ENCODE results near the gene PIM2.

PIM2 gene

GRCh38 chrX:48918643-48919340, at the start of gene PIM2:
PIM2 (minus strand) TSS chrX:48919024; CDS start chrX:48918834, 190 bp downstream.
- peak; percentile 71 to 90 (median 78) for DNase-seq (ENCODE audit: low read depth in 3 of 3)

- DNase-seq (ENCODE audit: low read depth in 3 of 3), result no peak
These were observed 49.6 kb upstream of the PIM2 start for GRCh38 chrX:48968377-48968776.

GRCh38 chrX:48966796-48967579, 48.2 kb upstream of the PIM2 start:
- DNase-seq (ENCODE audit: low read depth in 3 of 3), result no peak

- no peak for DNase-seq (ENCODE audit: low read depth in 3 of 3)
These were observed 47.1 kb upstream of the PIM2 start for GRCh38 chrX:48965959-48966358.

GRCh38 chrX:48961585-48962091, 42.8 kb upstream of the PIM2 start:
- DNase-seq (ENCODE audit: low read depth in 3 of 3), result no peak

GRCh38 chrX:48960291-48960690, 41.5 kb upstream of the PIM2 start:
- DNase-seq (ENCODE audit: low read depth in 3 of 3), result no peak

- no peak for DNase-seq (ENCODE audit: low read depth in 3 of 3)
These were observed 39.8 kb upstream of the PIM2 start for GRCh38 chrX:48958635-48959094.

- DNase-seq (ENCODE audit: low read depth in 3 of 3), result peak; percentile 73 to 86 (median 85)
These were observed 39.2 kb upstream of the PIM2 start for GRCh38 chrX:48957827-48958634.

- DNase-seq (ENCODE audit: low read depth in 3 of 3), result peak; percentile 49 to 53 (median 52)
These were observed 38.6 kb upstream of the PIM2 start, which contains the start of gene OTUD5 for GRCh38 chrX:48957477-48957826. OTUD5 (minus strand) TSS chrX:48957607; CDS start chrX:48957570, 37 bp downstream.

- DNase-seq (ENCODE audit: low read depth in 3 of 3), result peak in 2 of 3 experiments; percentile 36 to 37
These were observed 38.0 kb upstream of the PIM2 start for GRCh38 chrX:48956728-48957414.

GRCh38 chrX:48948589-48948988, 29.8 kb upstream of the PIM2 start:
- no peak for DNase-seq (ENCODE audit: low read depth in 3 of 3)

GRCh38 chrX:48945517-48946348, 26.9 kb upstream of the PIM2 start:
- peak in 1 of 3 experiments; percentile 22 for DNase-seq (ENCODE audit: low read depth in 3 of 3)

GRCh38 chrX:48942895-48943294, 24.1 kb upstream of the PIM2 start:
- DNase-seq (ENCODE audit: low read depth in 3 of 3), result no peak

- DNase-seq (ENCODE audit: low read depth in 3 of 3), result no peak
These were observed 21.7 kb upstream of the PIM2 start for GRCh38 chrX:48940404-48940955.

GRCh38 chrX:48939524-48940228, 20.9 kb upstream of the PIM2 start:
- no peak for DNase-seq (ENCODE audit: low read depth in 3 of 3)

GRCh38 chrX:48938721-48939425, 20.0 kb upstream of the PIM2 start:
- peak in 1 of 3 experiments; percentile 40 for DNase-seq (ENCODE audit: low read depth in 3 of 3)

GRCh38 chrX:48937054-48937907, 18.5 kb upstream of the PIM2 start:
- DNase-seq (ENCODE audit: low read depth in 3 of 3), result peak in 2 of 3 experiments; percentile 65 to 80

Data from stimulated activated CD4-positive, alpha-beta T cell treated with anti-CD3 and anti-CD28 coated beads, TNF-alpha, amount 100 ng/mL, for 4 hours (primary cell).